Mesothelial cell of epicardium (in vitro differentiated cells): Measurements from ENCODE around the gene CES5A. TPM values are rescaled to one million over a fixed set of nuclear protein-coding genes. Genes with fewer than 3 reads are reported as not detected.
"Not testable (repeated sequence)": the region's sequence is repeated elsewhere in the genome, so short reads cannot be mapped to it uniquely, and the experiment has no call there.

Experiments used
- DNase-seq, 2 experiments: peaks; one replicate each; pipeline ENCODE4 v3.0.0; 2021; ENCODE audit warnings: low spot score in 2 of 2; ENCODE audit not compliant: unreplicated experiment in 2 of 2
- H3K27ac Mint-ChIP-seq: 2 replicates; pipeline ENCODE4 v1.8.0; 2021; ENCODE audit warnings: mixed read lengths
- H3K27me3 Mint-ChIP-seq: 2 replicates; pipeline ENCODE4 v1.8.0; 2021; ENCODE audit warnings: low read depth, mixed read lengths
- H3K36me3 Mint-ChIP-seq: 2 replicates; pipeline ENCODE4 v1.8.0; 2021; ENCODE audit warnings: mixed read lengths
- H3K4me1 Mint-ChIP-seq: 2 replicates; pipeline ENCODE4 v1.8.0; 2021; ENCODE audit warnings: mixed read lengths
- H3K4me3 Mint-ChIP-seq: 2 replicates; pipeline ENCODE4 v1.8.0; 2021; ENCODE audit warnings: mild to moderate bottlenecking, moderate library complexity, mixed read lengths
- H3K9me3 Mint-ChIP-seq: 2 replicates; pipeline ENCODE4 v1.8.0; 2021; ENCODE audit warnings: mixed read lengths
- total RNA-seq: library from RNA; stranded (reverse); gene quantifications from 3 replicates; pipeline ENCODE4 v1.2.1, GENCODE V29; 2021
- TF ChIP-seq, protein P1 (sequence below): fragments of 200-600 bp; sonication (generic); IDR thresholded peaks from one replicate; pipeline ENCODE4 v1.5.0; 2021; ENCODE audit warnings: antibody characterized with exemption; ENCODE audit not compliant: unreplicated experiment

Gene CES5A
- total RNA-seq, 1 donor from 2014 or later: not detected

DNA sequence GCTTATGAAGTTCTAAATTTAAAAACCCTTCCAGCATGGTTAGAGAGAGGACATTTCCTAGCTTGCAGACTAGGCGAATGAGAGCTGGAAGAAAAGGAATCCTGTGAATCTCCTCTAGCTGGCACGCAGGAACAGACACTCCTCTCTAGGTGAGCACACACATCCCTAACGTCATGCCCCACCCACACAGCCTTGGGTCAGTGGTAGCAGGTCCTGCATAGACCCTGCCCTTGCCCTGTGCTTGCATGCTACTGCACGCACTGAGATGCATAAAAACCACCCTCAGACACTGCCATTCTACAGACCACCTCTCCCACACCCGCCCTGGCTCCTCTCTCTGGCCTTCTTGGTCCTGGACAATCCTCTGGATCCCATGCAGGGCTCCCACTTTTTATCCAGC, 65.8 kb downstream of the CES5A start:
- no peaks in the 10 kb centered on the region for H3K4me1 Mint-ChIP-seq
- no peak overlapping the region for H3K27ac Mint-ChIP-seq

DNA sequence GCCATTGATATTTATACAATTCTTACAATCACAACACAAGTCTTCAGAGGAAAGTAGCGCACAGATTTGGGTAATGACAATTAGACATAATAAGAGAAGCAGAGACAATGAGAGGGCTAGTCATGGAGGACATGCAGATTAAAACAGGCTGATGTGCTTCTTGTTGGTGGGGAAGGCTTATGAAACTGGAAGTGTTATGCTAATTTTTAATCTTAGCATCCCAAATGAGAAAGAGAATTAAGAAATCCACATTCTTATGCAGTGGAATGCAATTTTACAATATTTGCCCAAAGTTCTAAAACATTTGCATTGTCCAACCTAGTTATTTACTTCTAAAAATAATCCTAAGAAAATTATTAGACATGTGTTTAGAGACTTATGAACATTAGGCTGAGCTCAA, 66.9 kb downstream of the CES5A start:
- H3K36me3 Mint-ChIP-seq, DNase-seq, H3K9me3 Mint-ChIP-seq, H3K4me1 Mint-ChIP-seq, H3K4me3 Mint-ChIP-seq, H3K27ac Mint-ChIP-seq: not testable (repeated sequence)
- peaks cover 39% of the 10 kb centered on the region for H3K27me3 Mint-ChIP-seq

More for the DNA sequence above, 65.8 kb downstream of the CES5A start:
- H3K27me3 Mint-ChIP-seq: peaks cover 49% of the 10 kb centered on the region
- no peak overlapping the region for H3K4me3 Mint-ChIP-seq
- TF ChIP-seq, protein P1, sequence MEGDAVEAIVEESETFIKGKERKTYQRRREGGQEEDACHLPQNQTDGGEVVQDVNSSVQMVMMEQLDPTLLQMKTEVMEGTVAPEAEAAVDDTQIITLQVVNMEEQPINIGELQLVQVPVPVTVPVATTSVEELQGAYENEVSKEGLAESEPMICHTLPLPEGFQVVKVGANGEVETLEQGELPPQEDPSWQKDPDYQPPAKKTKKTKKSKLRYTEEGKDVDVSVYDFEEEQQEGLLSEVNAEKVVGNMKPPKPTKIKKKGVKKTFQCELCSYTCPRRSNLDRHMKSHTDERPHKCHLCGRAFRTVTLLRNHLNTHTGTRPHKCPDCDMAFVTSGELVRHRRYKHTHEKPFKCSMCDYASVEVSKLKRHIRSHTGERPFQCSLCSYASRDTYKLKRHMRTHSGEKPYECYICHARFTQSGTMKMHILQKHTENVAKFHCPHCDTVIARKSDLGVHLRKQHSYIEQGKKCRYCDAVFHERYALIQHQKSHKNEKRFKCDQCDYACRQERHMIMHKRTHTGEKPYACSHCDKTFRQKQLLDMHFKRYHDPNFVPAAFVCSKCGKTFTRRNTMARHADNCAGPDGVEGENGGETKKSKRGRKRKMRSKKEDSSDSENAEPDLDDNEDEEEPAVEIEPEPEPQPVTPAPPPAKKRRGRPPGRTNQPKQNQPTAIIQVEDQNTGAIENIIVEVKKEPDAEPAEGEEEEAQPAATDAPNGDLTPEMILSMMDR: no peak
- no peaks in the 10 kb centered on the region for H3K9me3 Mint-ChIP-seq
- no peaks in the 10 kb centered on the region for H3K36me3 Mint-ChIP-seq
- DNase-seq: no peak

DNA sequence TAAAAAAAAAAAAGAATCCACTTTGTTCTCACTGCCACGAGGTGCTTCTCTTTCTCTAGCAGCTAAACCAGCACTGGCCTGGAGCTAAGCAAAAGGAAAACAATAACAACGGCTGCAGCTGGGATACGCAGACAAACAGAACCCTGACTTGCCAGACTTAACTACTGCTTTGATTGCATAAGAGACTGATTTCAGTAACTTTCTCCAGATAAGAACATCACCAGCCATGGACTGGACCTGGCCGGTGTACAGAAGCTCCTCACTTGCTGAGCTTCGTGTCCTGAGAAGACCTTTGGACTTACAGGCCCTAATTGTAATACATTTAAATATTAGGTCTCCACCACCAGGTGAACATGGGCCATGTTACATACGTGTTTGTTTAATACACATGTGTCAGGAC, 70.1 kb downstream of the CES5A start:
- H3K36me3 Mint-ChIP-seq: not testable (repeated sequence)

DNA sequence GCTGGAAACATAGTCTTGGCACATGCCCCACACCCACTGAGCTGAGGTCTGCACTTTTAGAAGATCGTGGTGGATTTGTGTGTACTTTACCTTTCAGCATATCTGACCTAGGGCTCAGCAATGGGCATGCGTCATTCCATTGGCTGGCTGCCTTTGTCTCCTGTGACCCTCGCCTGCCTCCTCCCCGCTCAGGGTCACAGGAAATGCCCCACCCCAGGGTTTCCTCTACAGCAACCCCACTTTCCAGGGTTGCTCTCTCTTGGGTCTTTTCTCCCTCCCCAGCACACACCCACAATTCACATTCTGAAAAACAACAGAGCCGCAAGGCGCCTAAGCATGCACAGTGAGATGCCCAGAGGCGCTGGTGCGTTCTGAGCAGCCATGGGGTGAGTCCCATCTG, 71.5 kb downstream of the CES5A start:
- not testable (repeated sequence) for H3K36me3 Mint-ChIP-seq, H3K4me1 Mint-ChIP-seq, H3K4me3 Mint-ChIP-seq, H3K27ac Mint-ChIP-seq, DNase-seq, H3K27me3 Mint-ChIP-seq, H3K9me3 Mint-ChIP-seq

More for the DNA sequence above, 70.1 kb downstream of the CES5A start:
- not testable (repeated sequence) for H3K4me3 Mint-ChIP-seq, H3K27ac Mint-ChIP-seq, H3K9me3 Mint-ChIP-seq, DNase-seq, H3K4me1 Mint-ChIP-seq, H3K27me3 Mint-ChIP-seq

Other genes starting within 250 kb of the CES5A start
- gene SLC6A2, start 219.4 kb downstream of the CES5A start, total RNA-seq: 0.18 to 0.34 TPM (median 0.31 TPM) in 3 replicates
- gene CES1, start 42.3 kb downstream of the CES5A start, total RNA-seq: 0.45 TPM in 1 of 3 replicates, not detected in the others